IPS-18c (cell line): ENCODE data around the gene MSANTD3.
"Not testable (repeated sequence)": the region's sequence is repeated elsewhere in the genome, so short reads cannot be mapped to it uniquely, and the experiment has no call there.

Source experiments
- H3K4me3 ChIP-seq: 2 replicates; pipeline ENCODE4 v1.7.0; 2013; ENCODE audit warnings: low read depth, mild to moderate bottlenecking, low read length, moderate library complexity; ENCODE audit not compliant: insufficient read depth
- H3K9me3 ChIP-seq: one replicate; pipeline ENCODE4 v1.6.1; 2013; ENCODE audit warnings: mild to moderate bottlenecking, low read length, moderate library complexity; ENCODE audit not compliant: control insufficient read depth, insufficient read depth

The MSANTD3 gene

DNA sequence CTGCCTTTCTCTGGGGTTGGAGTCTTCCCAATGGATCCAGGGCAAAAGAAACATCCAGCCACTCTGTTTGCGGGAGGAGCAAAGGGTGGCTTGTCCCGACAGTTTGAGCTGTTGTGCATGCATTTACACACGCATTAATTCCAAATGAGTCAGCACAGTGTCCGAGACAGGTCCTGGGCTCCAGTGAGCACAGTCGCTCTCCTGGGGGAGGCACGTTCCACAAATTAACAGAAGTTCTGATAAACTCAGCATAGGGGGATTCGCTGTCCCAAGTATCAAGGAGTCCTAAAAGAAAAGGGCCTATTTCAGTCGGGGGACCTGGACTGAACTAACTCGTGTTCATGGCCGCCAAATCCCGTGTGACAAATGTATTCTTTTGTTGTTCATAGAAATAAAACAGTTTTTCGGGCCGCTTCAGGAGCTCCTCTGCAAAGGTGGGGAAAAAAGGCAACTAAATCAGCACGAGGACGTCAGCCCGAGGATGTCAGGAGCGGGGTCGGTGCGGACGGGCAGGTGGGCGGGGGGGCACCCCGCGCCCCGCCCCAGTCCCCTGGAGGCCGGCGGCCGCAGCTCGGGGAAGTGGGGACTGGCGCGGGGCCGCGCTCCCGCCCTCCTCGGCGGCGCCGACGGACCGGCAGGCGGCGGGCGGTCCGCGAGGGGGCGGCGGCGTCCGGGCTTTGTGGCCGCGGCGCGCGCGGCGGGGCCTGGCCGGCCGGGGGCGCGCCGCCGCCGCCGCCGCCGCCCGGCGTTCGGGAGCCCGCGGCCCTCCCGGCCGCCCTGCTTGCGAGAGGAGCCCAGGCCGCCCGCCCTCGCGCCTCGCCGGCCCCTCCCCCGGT is at the start of gene MSANTD3:
TSS of gene MSANTD3 (plus strand) at position 614 of the 836 bp plus-strand sequence. CDS start 14,796 bp downstream, outside the sequence.
- H3K9me3 ChIP-seq = no peaks in the 10 kb centered on the region
- peak within 1 kb of the TSS; percentile 72 for H3K4me3 ChIP-seq

- peaks cover 3% of the 10 kb centered on the region for H3K9me3 ChIP-seq
- no peak overlapping the region for H3K4me3 ChIP-seq
These were observed 47.1 kb upstream of the MSANTD3 start for GRCh38 chr9:100379862-100380261.

- H3K9me3 ChIP-seq, H3K4me3 ChIP-seq: not testable (repeated sequence)
These were observed 34.0 kb upstream of the MSANTD3 start for GRCh38 chr9:100392989-100393388.

DNA sequence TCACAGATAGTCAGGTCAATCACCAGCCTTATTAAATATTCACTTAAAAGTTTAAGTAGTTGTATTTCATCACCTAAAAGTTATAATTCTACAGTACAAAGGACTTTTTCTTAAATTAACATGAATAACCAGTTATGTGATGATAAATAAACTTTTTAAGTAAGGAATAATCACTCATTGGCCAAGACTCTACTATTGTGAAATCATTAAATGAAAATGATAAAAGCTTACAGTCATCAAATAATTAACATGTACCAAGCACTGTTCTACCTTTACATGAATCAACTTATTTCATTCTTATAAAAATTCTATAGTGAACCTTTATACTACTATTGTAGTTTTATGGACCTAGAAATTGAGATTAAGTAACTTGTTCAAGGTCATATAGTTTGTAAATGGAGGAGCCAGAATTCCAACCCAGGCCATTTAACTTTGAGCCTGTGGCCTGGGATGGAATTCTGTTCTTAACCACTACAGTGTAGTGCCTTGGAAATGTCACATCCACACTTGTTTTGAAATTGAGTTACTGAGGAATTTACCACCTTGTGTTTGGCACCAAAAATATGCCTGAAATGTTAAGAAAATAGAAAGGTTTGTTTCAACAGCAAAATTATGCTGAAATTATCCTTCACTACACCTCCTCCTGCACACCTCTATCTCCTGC is 32.8 kb upstream of the MSANTD3 start:
- Histone ChIP-seq H3K4me3 (no peak overlapping the region), H3K9me3 (peaks cover 6% of the 10 kb centered on the region)

DNA sequence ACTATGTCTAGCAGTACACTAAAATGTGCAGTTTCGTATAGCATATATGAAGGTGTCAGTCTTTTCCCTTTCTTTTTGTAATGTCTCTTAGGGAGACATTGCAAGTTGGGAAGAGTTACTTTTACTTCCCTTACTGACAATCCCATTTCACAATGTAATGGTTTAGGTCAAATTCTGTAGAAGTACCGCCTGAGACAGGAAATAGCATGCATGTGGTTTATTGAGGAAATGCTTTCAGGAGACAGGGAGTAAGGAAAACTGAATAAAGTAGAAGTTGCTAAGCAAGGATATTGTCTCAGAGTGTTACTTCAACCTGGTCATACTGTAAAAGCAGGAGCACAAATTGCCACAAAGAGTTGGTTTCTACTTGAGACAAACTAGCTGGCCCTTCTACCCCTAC is 32.1 kb upstream of the MSANTD3 start:
- Histone ChIP-seq H3K4me3 (no peak overlapping the region), H3K9me3 (peaks cover 6% of the 10 kb centered on the region)

DNA sequence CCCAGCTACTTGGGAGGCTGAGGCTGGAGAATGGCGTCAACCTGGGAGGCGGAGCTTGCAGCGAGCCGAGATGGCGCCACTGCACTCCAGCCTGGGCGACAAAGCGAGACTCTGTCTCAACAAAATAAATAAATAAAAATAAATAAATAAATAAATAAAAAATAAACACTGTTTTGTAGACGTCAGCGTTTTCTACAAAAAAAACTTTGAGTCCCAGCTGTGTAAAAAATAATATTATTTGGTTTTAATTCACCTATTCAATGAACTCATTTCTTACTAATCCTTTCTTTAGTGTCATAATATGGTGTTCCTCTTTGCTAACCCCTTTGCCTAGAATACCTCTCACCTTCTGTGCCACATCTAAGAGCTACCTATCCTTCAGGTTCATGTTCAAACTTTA is 30.2 kb upstream of the MSANTD3 start:
- peaks cover 4% of the 10 kb centered on the region for H3K9me3 ChIP-seq
- no peak overlapping the region for H3K4me3 ChIP-seq

DNA sequence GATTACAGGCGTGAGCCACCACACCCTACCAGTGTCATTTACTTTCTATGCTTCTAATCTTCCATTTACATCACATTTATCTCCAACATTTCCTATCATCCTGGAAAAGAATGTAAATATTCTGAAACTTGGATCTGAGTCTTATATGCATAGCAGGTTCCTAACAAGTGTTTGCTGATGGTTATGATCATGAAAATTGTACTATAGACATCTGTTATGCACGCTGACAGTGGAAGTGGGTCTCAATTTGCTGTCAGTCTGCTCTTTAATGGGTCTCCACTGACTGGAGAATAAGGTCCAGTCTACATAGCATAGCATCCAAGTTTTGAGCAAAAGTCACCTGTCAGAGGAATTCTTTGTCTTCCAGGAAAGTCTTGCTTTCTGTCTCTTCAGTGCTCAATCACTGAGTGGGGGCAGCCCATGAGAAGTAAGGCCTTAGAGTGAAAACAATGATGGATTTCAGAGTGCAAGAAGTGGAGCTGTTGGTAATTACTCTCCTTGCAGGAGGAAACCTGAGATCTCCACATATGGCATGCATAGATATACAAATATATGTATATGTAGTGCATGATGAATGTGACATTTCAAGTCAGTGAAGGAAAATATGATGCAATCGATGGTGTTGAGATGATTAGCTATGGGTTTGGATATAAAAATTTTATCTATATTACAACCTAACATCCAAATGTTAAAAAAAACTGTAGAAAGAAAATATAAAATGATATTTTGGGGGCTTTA is 29.2 kb upstream of the MSANTD3 start:
- peaks cover 4% of the 10 kb centered on the region for H3K9me3 ChIP-seq
- no peak overlapping the region for H3K4me3 ChIP-seq

GRCh38 chr9:100401042-100401441 is 25.9 kb upstream of the MSANTD3 start:
- no peaks in the 10 kb centered on the region for H3K9me3 ChIP-seq
- H3K4me3 ChIP-seq = no peak overlapping the region

DNA sequence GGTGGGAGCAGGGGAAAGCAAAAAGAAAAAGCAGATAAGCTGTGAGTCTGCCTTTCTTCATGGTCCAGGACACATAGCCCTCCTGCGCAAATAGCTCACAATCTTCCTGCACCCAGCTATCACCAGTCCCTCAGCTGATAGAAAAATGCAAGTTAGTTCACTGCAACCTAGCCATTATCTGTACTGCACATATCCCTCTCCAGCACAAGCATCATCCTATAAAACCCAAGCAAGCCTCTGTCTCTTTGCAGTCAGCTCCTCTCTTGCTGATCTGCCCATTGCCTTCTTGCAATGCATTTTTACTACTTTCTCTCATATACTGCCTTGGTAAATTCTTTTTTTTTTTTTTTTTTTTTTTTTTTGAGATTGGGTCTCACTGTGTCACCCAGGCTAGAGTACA is 20.0 kb upstream of the MSANTD3 start:
- H3K9me3 ChIP-seq = no peaks in the 10 kb centered on the region
- H3K4me3 ChIP-seq = no peak overlapping the region

DNA sequence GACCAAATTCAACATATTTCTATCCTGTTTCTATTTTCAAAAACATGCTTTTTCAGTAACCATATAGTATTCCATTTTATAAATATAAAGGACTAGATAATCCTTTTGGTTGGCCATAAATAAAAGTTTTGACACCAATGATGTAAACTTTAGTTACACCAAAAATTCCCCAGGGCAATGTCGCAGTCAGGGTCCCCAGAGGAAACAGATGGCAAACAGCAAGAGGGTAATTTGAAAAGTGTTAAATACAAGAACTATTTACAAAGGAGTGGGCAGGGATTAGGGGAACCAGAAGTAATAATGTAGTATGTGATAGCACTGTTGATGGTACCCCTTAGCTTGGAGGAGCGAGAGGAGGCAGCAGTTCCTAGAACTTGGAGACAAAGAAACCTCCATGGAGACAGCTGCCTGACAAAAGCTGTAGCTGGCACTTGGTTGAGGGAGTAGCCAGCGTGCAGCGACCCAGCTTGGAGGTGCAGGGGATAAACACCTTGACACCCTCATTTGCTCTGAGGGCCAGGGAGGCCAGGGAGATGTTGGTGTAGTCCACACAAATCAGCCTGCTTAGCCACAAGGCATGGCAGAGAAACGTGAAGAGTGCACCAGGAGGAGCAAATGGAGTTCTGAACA is 18.3 kb upstream of the MSANTD3 start:
- Histone ChIP-seq H3K9me3 (no peaks in the 10 kb centered on the region), H3K4me3 (no peak overlapping the region)

- H3K4me3 ChIP-seq = no peak overlapping the region
- H3K9me3 ChIP-seq = no peaks in the 10 kb centered on the region
These were observed 17.8 kb upstream of the MSANTD3 start for GRCh38 chr9:100409176-100409556.

GRCh38 chr9:100411472-100412283 is 15.3 kb upstream of the MSANTD3 start:
- no peaks in the 10 kb centered on the region for H3K9me3 ChIP-seq
- peak overlapping the region; percentile 52 for H3K4me3 ChIP-seq

GRCh38 chr9:100413839-100414420 is 13.0 kb upstream of the MSANTD3 start:
- Histone ChIP-seq H3K4me3 (no peak overlapping the region), H3K9me3 (no peaks in the 10 kb centered on the region)

GRCh38 chr9:100417815-100418214 is 9.1 kb upstream of the MSANTD3 start:
- no peaks in the 10 kb centered on the region for H3K9me3 ChIP-seq
- no peak overlapping the region for H3K4me3 ChIP-seq

- Histone ChIP-seq H3K4me3 (no peak overlapping the region), H3K9me3 (no peaks in the 10 kb centered on the region)
These were observed 7.8 kb upstream of the MSANTD3 start for GRCh38 chr9:100419166-100419565.

- not testable (repeated sequence) for H3K9me3 ChIP-seq, H3K4me3 ChIP-seq
These were observed 5.8 kb upstream of the MSANTD3 start for GRCh38 chr9:100421116-100421515.
